DND-41 (cell line): ENCODE measurements around the gene PDCL2.

ENCODE experiments used
- EZH2 ChIP-seq: IDR thresholded peaks from 3 replicates; pipeline ENCODE4 v1.6.1; 2012; ENCODE audit warnings: borderline replicate concordance, low read depth, mild to moderate bottlenecking, moderate library complexity, low read length, inconsistent platforms; ENCODE audit not compliant: severe bottlenecking
- TF ChIP-seq, protein P1 (sequence below): IDR thresholded peaks from 2 replicates; pipeline ENCODE4 v1.5.1; 2012; ENCODE audit warnings: borderline replicate concordance, low read length, moderate library complexity, mild to moderate bottlenecking; ENCODE audit not compliant: poor library complexity, severe bottlenecking; ENCODE audit errors: extremely low read depth

DNA sequence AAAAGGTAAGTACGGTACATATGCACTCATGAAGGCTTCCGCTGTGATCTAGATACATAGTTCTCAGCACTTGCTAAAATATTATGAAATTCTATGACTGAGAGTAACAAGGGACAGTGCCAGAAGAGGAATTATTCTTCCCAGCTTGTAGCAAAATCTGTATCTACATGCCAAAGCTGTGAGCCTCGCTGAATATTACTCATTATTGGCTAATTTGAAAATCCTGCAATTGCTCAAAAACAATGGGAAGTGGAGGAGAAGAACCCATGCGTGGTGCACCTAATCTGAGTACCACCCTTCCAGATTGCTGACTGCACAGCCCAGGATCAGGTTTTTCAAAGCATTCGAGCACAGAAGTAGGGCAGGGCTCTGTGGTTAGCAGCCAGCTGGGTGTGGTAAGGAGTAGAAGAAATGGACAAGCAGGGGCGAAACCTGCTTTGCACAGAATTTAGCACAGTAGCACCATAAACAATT lies 17.4 kb upstream of the PDCL2 start:
- TF ChIP-seq, protein P1, sequence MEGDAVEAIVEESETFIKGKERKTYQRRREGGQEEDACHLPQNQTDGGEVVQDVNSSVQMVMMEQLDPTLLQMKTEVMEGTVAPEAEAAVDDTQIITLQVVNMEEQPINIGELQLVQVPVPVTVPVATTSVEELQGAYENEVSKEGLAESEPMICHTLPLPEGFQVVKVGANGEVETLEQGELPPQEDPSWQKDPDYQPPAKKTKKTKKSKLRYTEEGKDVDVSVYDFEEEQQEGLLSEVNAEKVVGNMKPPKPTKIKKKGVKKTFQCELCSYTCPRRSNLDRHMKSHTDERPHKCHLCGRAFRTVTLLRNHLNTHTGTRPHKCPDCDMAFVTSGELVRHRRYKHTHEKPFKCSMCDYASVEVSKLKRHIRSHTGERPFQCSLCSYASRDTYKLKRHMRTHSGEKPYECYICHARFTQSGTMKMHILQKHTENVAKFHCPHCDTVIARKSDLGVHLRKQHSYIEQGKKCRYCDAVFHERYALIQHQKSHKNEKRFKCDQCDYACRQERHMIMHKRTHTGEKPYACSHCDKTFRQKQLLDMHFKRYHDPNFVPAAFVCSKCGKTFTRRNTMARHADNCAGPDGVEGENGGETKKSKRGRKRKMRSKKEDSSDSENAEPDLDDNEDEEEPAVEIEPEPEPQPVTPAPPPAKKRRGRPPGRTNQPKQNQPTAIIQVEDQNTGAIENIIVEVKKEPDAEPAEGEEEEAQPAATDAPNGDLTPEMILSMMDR: no peak
- TF ChIP-seq EZH2: no peak
